H9 (cell line): ENCODE data around the gene SORBS1. TPM values are rescaled to one million over a fixed set of nuclear protein-coding genes. Genes with fewer than 3 reads are reported as not detected.

ENCODE experiments used
- DNase-seq: peaks from one replicate; pipeline ENCODE4 v3.0.0-alpha.2; 2017
- H2AFZ ChIP-seq: one replicate; pipeline ENCODE4 v1.6.1; 2013; ENCODE audit warnings: mild to moderate bottlenecking, low read length, control low read depth, moderate library complexity
- H2AK5ac ChIP-seq: 2 replicates; pipeline ENCODE4 v1.6.1; 2013; ENCODE audit warnings: low read length, control low read depth, mixed read lengths; ENCODE audit not compliant: insufficient read length
- H2BK120ac ChIP-seq: one replicate; pipeline ENCODE4 v1.6.1; 2013; ENCODE audit warnings: low read depth, mild to moderate bottlenecking, low read length, control low read depth, inconsistent platforms; ENCODE audit not compliant: poor library complexity, severe bottlenecking
- H2BK12ac ChIP-seq: 2 replicates; pipeline ENCODE4 v1.6.1; 2013; ENCODE audit warnings: low read length, control low read depth, mixed read lengths, low read depth; ENCODE audit not compliant: insufficient read length
- H2BK15ac ChIP-seq: 2 replicates; pipeline ENCODE4 v1.6.1; 2013; ENCODE audit warnings: low read depth, low read length, control low read depth
- H2BK20ac ChIP-seq: one replicate; pipeline ENCODE4 v1.6.1; 2013; ENCODE audit warnings: low read depth, mild to moderate bottlenecking, low read length, control low read depth, inconsistent platforms; ENCODE audit not compliant: poor library complexity, severe bottlenecking
- H2BK5ac ChIP-seq: 2 replicates; pipeline ENCODE4 v1.6.1; 2013; ENCODE audit warnings: low read length, control low read depth, mixed read lengths; ENCODE audit not compliant: insufficient read length
- H3K14ac ChIP-seq: 2 replicates; pipeline ENCODE4 v1.6.1; 2013; ENCODE audit warnings: low read length, control low read depth; ENCODE audit not compliant: insufficient read depth
- H3K18ac ChIP-seq: 2 replicates; pipeline ENCODE4 v1.6.1; 2013; ENCODE audit warnings: low read depth, mild to moderate bottlenecking, mixed read lengths, low read length, control low read depth; ENCODE audit not compliant: insufficient read length
- H3K23ac ChIP-seq: 2 replicates; pipeline ENCODE4 v1.6.1; 2013; ENCODE audit warnings: low read length, control low read depth, mixed read lengths, low read depth; ENCODE audit not compliant: insufficient read length
- H3K23me2 ChIP-seq: 2 replicates; pipeline ENCODE4 v1.6.1; 2013; ENCODE audit warnings: low read depth, mild to moderate bottlenecking, mixed read lengths, low read length, control low read depth; ENCODE audit not compliant: insufficient read length, poor library complexity, severe bottlenecking
- H3K27ac ChIP-seq: 2 replicates; pipeline ENCODE4 v1.5.1; 2013; ENCODE audit warnings: low read length, control low read depth, mixed read lengths, low read depth; ENCODE audit not compliant: insufficient read length
- H3K27me3 ChIP-seq: 2 replicates; pipeline ENCODE4 v1.6.1; 2013; ENCODE audit warnings: low read length, control low read depth, inconsistent platforms; ENCODE audit not compliant: insufficient read depth
- H3K4ac ChIP-seq: 2 replicates; pipeline ENCODE4 v1.6.1; 2013; ENCODE audit warnings: low read depth, mild to moderate bottlenecking, control low read depth, inconsistent platforms, low read length, moderate library complexity
- H3K4me1 ChIP-seq: 2 replicates; pipeline ENCODE4 v1.6.1; 2013; ENCODE audit warnings: low read length, control low read depth, inconsistent platforms; ENCODE audit not compliant: insufficient read depth
- H3K4me2 ChIP-seq: 2 replicates; pipeline ENCODE4 v1.6.1; 2013; ENCODE audit warnings: low read length, control low read depth, mixed read lengths; ENCODE audit not compliant: insufficient read length, insufficient read depth
- H3K56ac ChIP-seq: 2 replicates; pipeline ENCODE4 v1.6.1; 2013; ENCODE audit warnings: low read depth, mild to moderate bottlenecking, mixed read lengths, low read length, control low read depth; ENCODE audit not compliant: insufficient read length
- H3K79me1 ChIP-seq: 2 replicates; pipeline ENCODE4 v1.6.1; 2013; ENCODE audit warnings: low read depth, mild to moderate bottlenecking, moderate library complexity, low read length, control low read depth, inconsistent platforms; ENCODE audit not compliant: insufficient read depth, poor library complexity, severe bottlenecking
- H3K79me2 ChIP-seq: 2 replicates; pipeline ENCODE4 v1.6.1; 2013; ENCODE audit warnings: low read length, control low read depth, inconsistent platforms; ENCODE audit not compliant: insufficient read depth
- H3K9ac ChIP-seq: 2 replicates; pipeline ENCODE4 v1.6.1; 2013; ENCODE audit warnings: low read length, control low read depth, mixed read lengths; ENCODE audit not compliant: insufficient read length; ENCODE audit errors: extremely low read depth
- H3K9me3 ChIP-seq: one replicate; pipeline ENCODE4 v1.6.1; 2013; ENCODE audit warnings: low read depth, low read length, inconsistent platforms; ENCODE audit not compliant: control insufficient read depth
- H3T11ph ChIP-seq: one replicate; pipeline ENCODE4 v1.6.1; 2013; ENCODE audit warnings: mild to moderate bottlenecking, low read length, control low read depth, inconsistent platforms
- H4K20me1 ChIP-seq: one replicate; pipeline ENCODE4 v1.6.1; 2013; ENCODE audit not compliant: control insufficient read depth, insufficient read length, insufficient read depth
- H4K5ac ChIP-seq: 2 replicates; pipeline ENCODE4 v1.6.1; 2013; ENCODE audit warnings: low read depth, mild to moderate bottlenecking, mixed read lengths, low read length, control low read depth; ENCODE audit not compliant: insufficient read length
- H4K8ac ChIP-seq: replicated peaks from 2 replicates; pipeline ENCODE4 v1.6.1; 2013; ENCODE audit warnings: low read length, control low read depth, mixed read lengths, low read depth; ENCODE audit not compliant: insufficient read length
- H4K91ac ChIP-seq: 2 replicates; pipeline ENCODE4 v1.6.1; 2013; ENCODE audit warnings: low read depth, mild to moderate bottlenecking, moderate library complexity, mixed read lengths, low read length, control low read depth; ENCODE audit not compliant: insufficient read length
- H3K27ac Mint-ChIP-seq, 3 experiments: 2 replicates in 2 of 3; 3 replicates in 1 of 3; pipeline ENCODE4 v1.8.0; 2020 to 2021; ENCODE audit warnings: mixed read lengths in 3 of 3, mild to moderate bottlenecking in 1 of 3, moderate library complexity in 1 of 3
- H3K27me3 Mint-ChIP-seq: 2 replicates; pipeline ENCODE4 v1.8.0; 2021; ENCODE audit warnings: low read depth, mild to moderate bottlenecking, moderate library complexity, mixed read lengths
- H3K36me3 Mint-ChIP-seq, 3 experiments: 2 replicates in 2 of 3; 3 replicates in 1 of 3; pipeline ENCODE4 v1.8.0; 2020 to 2021; ENCODE audit warnings: low read depth in 3 of 3, mixed read lengths in 3 of 3; ENCODE audit not compliant: insufficient read depth in 1 of 3
- H3K4me1 Mint-ChIP-seq, 2 experiments: 2 replicates each; pipeline ENCODE4 v1.8.0; 2020; ENCODE audit warnings: mixed read lengths in 2 of 2
- H3K4me3 Mint-ChIP-seq, 2 experiments: 2 replicates in 1 of 2; 3 replicates in 1 of 2; pipeline ENCODE4 v1.8.0; 2020 to 2021; ENCODE audit warnings: mild to moderate bottlenecking in 2 of 2, mixed read lengths in 2 of 2, moderate library complexity in 1 of 2
- H3K9me3 Mint-ChIP-seq, 2 experiments: 2 replicates in 1 of 2; 3 replicates in 1 of 2; pipeline ENCODE4 v1.8.0; 2020; ENCODE audit warnings: mild to moderate bottlenecking in 2 of 2, mixed read lengths in 2 of 2, moderate library complexity in 1 of 2
- CTCF ChIP-seq: fragments of 200-600 bp; sonication (generic); conservative IDR thresholded peaks from 3 replicates; pipeline ENCODE4 v1.8.0; 2021; ENCODE audit warnings: antibody characterized with exemption, mild to moderate bottlenecking
- WGBS: extraction: QIAGEN DNeasy Blood & Tissue Kit; methylation state at CpG from one replicate; pipeline ENCODE4 v1.1.7; 2013; ENCODE audit warnings: missing lambda C conversion rate, low lambda C conversion rate, mixed read lengths; ENCODE audit not compliant: insufficient read length; ENCODE audit errors: extremely low coverage; 5-methylcytosine and 5-hydroxymethylcytosine counted together
- total RNA-seq: library from RNA; stranded (reverse); gene quantifications from 2 replicates; pipeline ENCODE4 v1.2.1, GENCODE V29; 2021

SORBS1 gene
- total RNA-seq, 1 experiment from 2014 or later = 24.3 TPM

DNA sequence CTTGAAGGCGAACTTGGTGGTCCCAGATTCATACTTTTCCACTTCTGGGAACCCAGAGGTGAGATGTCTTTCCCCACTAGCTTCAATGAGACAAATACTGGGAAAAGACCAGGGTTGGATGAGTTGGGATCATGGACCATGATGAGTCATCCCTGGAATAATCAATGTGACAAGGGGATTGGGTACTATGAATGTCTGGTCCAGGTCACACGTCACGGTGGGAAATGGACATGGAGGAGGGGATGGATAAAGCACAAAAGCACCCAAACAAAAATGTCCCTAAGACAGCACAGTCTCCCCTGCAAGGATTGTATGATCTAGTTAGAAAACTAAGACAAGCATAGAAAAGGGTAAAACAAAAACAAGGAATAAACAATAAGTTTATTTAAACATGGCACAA is 12.4 kb upstream of the SORBS1 start:
- no peak overlapping the region for H3K56ac ChIP-seq
- no peak for DNase-seq
- H2BK5ac ChIP-seq = no peak overlapping the region
- Mint-ChIP-seq H3K27ac (no peak overlapping the region), H3K4me3 (no peak overlapping the region), H3K4me1 (peaks cover 0 to 3% of the 10 kb centered on the region in 2 experiments; a peak in 1 of 4 replicates), H3K9me3 (no peaks in the 10 kb centered on the region), H3K27me3 (peaks cover 2% of the 10 kb centered on the region), H3K36me3 (no peaks in the 10 kb centered on the region)
- H3K14ac ChIP-seq = no peak overlapping the region
- no peaks in the 10 kb centered on the region for H3K27me3 ChIP-seq
- no peaks in the 10 kb centered on the region for H3K79me1 ChIP-seq
- H2BK15ac ChIP-seq = no peak overlapping the region
- no peak overlapping the region for H2AFZ ChIP-seq
- H2BK120ac ChIP-seq = no peak overlapping the region
- H4K20me1 ChIP-seq = no peaks in the 10 kb centered on the region
- no CpG with 5 or more reads among the region's 3 CpGs for WGBS
- no peaks in the 10 kb centered on the region for H3K79me2 ChIP-seq
- H2BK20ac ChIP-seq = no peak overlapping the region
- H3K9ac ChIP-seq = no peak overlapping the region
- H3K18ac ChIP-seq = no peak overlapping the region
- H3K4ac ChIP-seq = no peak overlapping the region
- H4K8ac ChIP-seq = no peak overlapping the region
- no peaks in the 10 kb centered on the region for H3K23me2 ChIP-seq
- H3K27ac ChIP-seq = no peak overlapping the region
- no peak overlapping the region for H3K4me2 ChIP-seq
- no peak overlapping the region for H4K91ac ChIP-seq
- TF ChIP-seq CTCF = no peak
- no peaks in the 10 kb centered on the region for H3K9me3 ChIP-seq
- H2AK5ac ChIP-seq = no peak overlapping the region
- H3T11ph ChIP-seq = no peak overlapping the region
- no peak overlapping the region for H2BK12ac ChIP-seq
- H4K5ac ChIP-seq = no peak overlapping the region
- H3K23ac ChIP-seq = no peak overlapping the region
- no peaks in the 10 kb centered on the region for H3K4me1 ChIP-seq
